Stimulated activated CD8-positive, alpha-beta memory T cell treated with anti-CD3 and anti-CD28 coated beads, Interleukin-7, amount 100 ng/mL, for 1 hour (primary cell): ENCODE measurements around the gene PHACTR1.

ENCODE experiments used
- DNase-seq, 2 donors: peaks; one replicate each; pipeline ENCODE4 v3.0.0-alpha.2; 2020; ENCODE audit warnings: low read depth in 2 of 2

PHACTR1 gene

GRCh38 chr6:12803486-12803885 lies 86.9 kb downstream of the PHACTR1 start:
- DNase-seq, result no peak

GRCh38 chr6:12804952-12805645 lies 88.5 kb downstream of the PHACTR1 start:
- no peak for DNase-seq

- DNase-seq, result no peak
These were observed 89.6 kb downstream of the PHACTR1 start for GRCh38 chr6:12806136-12806535.

GRCh38 chr6:12806796-12807195 lies 90.2 kb downstream of the PHACTR1 start:
- DNase-seq, result no peak

GRCh38 chr6:12811519-12811918 lies 95.0 kb downstream of the PHACTR1 start:
- DNase-seq, result no peak

- no peak for DNase-seq
These were observed 96.8 kb downstream of the PHACTR1 start for GRCh38 chr6:12813321-12813720.

- DNase-seq, result no peak
These were observed 97.4 kb downstream of the PHACTR1 start for GRCh38 chr6:12814015-12814414.

- DNase-seq, result no peak
These were observed 98.5 kb downstream of the PHACTR1 start for GRCh38 chr6:12815089-12815488.

- DNase-seq, result no peak
These were observed 99.5 kb downstream of the PHACTR1 start for GRCh38 chr6:12815884-12816600.

GRCh38 chr6:12818324-12818723 lies 101.8 kb downstream of the PHACTR1 start:
- no peak for DNase-seq

GRCh38 chr6:12823847-12824246 lies 107.3 kb downstream of the PHACTR1 start:
- DNase-seq, result no peak

- DNase-seq, result no peak
These were observed 110.0 kb downstream of the PHACTR1 start for GRCh38 chr6:12826584-12826983.

- DNase-seq, result no peak
These were observed 111.4 kb downstream of the PHACTR1 start for GRCh38 chr6:12827921-12828320.

- DNase-seq, result no peak
These were observed 115.7 kb downstream of the PHACTR1 start for GRCh38 chr6:12832226-12832735.

GRCh38 chr6:12836009-12836408 lies 119.4 kb downstream of the PHACTR1 start:
- no peak for DNase-seq

GRCh38 chr6:12841619-12842018 lies 125.1 kb downstream of the PHACTR1 start:
- DNase-seq, result no peak

- no peak for DNase-seq
These were observed 125.5 kb downstream of the PHACTR1 start for GRCh38 chr6:12842114-12842513.

GRCh38 chr6:12842658-12843057 lies 126.1 kb downstream of the PHACTR1 start:
- no peak for DNase-seq

- no peak for DNase-seq
These were observed 128.0 kb downstream of the PHACTR1 start for GRCh38 chr6:12844284-12845223.

GRCh38 chr6:12845224-12846004 lies 128.8 kb downstream of the PHACTR1 start:
- no peak for DNase-seq
